Endothelial cell of umbilical vein (primary cell): ENCODE measurements around the gene DSEL.

ENCODE experiments used
- CTCF ChIP-seq, 2 donors: IDR thresholded peaks; 1 replicate in 1 of 2; 2 replicates in 1 of 2; pipeline ENCODE4 v1.5.1; 2011; ENCODE audit warnings: low read length in 2 of 2, mild to moderate bottlenecking in 2 of 2, moderate library complexity in 2 of 2, control low read depth in 1 of 2, inconsistent platforms in 1 of 2, low read depth in 1 of 2; ENCODE audit not compliant: insufficient read depth in 1 of 2; ENCODE audit errors: extremely low read depth in 1 of 2
- EZH2 ChIP-seq: IDR thresholded peaks from 2 replicates; pipeline ENCODE4 v1.6.1; 2012; ENCODE audit warnings: borderline replicate concordance, low read depth, mild to moderate bottlenecking, moderate library complexity, low read length, inconsistent platforms; ENCODE audit not compliant: severe bottlenecking
- FOS ChIP-seq: IDR thresholded peaks from 2 replicates; pipeline ENCODE4 v1.6.1; 2011; ENCODE audit warnings: mild to moderate bottlenecking, low read length, moderate library complexity, borderline replicate concordance; ENCODE audit not compliant: insufficient read depth

GRCh38 chr18:67496469-67496868 is 20.1 kb downstream of the DSEL start:
- TF ChIP-seq CTCF (IDR thresholded peaks at IDR 0.05; ENCODE audit: extremely low read depth in 1 of 2, insufficient read depth in 1 of 2, low read depth in 1 of 2, low read length in 2 of 2) (no peak), EZH2 (no peak), FOS (no peak)
